ENCODE results near the gene KIF16B.

Gene KIF16B

GRCh38 chr20:16424780-16425179, 148.5 kb downstream of the KIF16B start:
- DNase-seq (ENCODE audit: extremely low read depth, insufficient read length), result no peak
- TF ChIP-seq, protein P1, sequence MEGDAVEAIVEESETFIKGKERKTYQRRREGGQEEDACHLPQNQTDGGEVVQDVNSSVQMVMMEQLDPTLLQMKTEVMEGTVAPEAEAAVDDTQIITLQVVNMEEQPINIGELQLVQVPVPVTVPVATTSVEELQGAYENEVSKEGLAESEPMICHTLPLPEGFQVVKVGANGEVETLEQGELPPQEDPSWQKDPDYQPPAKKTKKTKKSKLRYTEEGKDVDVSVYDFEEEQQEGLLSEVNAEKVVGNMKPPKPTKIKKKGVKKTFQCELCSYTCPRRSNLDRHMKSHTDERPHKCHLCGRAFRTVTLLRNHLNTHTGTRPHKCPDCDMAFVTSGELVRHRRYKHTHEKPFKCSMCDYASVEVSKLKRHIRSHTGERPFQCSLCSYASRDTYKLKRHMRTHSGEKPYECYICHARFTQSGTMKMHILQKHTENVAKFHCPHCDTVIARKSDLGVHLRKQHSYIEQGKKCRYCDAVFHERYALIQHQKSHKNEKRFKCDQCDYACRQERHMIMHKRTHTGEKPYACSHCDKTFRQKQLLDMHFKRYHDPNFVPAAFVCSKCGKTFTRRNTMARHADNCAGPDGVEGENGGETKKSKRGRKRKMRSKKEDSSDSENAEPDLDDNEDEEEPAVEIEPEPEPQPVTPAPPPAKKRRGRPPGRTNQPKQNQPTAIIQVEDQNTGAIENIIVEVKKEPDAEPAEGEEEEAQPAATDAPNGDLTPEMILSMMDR (IDR thresholded peaks at IDR 0.05; ENCODE audit: insufficient read depth, low read length, poor library complexity, severe bottlenecking), result no peak
- Histone ChIP-seq H3K4me3 (replicated peaks; ENCODE audit: low read depth, low read length) (no peak overlapping the region), H3K27me3 (replicated peaks; ENCODE audit: control insufficient read depth, insufficient read depth, low read length) (no peaks in the 10 kb centered on the region), H3K36me3 (ENCODE audit: control insufficient read depth, insufficient read depth, low read length) (no peaks in the 10 kb centered on the region)

DNA sequence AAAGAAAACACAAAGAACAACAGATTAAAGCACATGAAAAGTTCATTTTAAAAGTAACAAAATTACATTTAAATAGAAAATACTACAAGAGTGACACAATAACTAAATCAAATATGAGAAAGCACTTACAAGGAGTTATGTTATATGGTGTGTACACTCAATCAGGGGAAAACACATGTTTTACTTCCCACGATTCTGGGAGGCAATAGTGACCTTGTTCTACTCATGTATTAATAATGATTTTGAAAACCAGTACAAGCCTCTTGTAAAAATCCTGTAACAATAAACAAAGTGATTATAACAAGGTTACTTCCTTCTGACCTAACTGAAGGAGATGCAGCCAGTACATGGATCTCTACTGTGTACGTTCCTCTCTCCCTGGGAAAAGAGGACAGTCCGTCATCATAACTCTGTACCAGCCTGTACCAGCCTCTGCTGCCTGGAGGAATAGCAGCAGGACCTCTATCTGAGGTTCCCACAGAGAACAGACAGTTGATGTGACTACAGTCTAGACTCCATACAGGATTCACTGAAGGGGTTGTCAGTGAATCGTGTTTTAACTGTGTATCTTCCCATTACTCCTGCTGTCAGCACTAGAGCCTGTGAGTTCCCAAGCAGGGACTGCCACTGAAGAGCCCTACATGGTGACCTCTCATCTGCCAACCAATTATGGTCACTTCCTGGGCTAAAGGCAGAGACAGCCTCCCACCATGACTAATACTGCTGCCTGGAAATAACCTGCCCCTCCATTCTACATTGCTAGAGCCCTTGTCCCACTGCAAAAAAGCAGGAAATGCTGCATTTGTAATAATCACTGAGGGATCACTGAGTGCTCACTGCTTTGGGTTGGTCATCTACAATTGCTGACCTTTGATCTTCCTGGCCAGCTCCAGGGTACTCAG, 149.7 kb downstream of the KIF16B start:
- no peaks in the 10 kb centered on the region for H3K36me3 ChIP-seq (ENCODE audit: control insufficient read depth, insufficient read depth, low read length)
- H3K27me3 ChIP-seq (replicated peaks; ENCODE audit: control insufficient read depth, insufficient read depth, low read length), result no peaks in the 10 kb centered on the region
- TF ChIP-seq, protein P1 (IDR thresholded peaks at IDR 0.05; ENCODE audit: insufficient read depth, low read length, poor library complexity, severe bottlenecking), result no peak
- H3K4me3 ChIP-seq (replicated peaks; ENCODE audit: low read depth, low read length), result no peak overlapping the region
- DNase-seq (ENCODE audit: extremely low read depth, insufficient read length), result no peak

GRCh38 chr20:16419138-16419715, 154.0 kb downstream of the KIF16B start:
- TF ChIP-seq, protein P1 (IDR thresholded peaks at IDR 0.05; ENCODE audit: insufficient read depth, low read length, poor library complexity, severe bottlenecking), result no peak
- Histone ChIP-seq H3K36me3 (ENCODE audit: control insufficient read depth, insufficient read depth, low read length) (no peaks in the 10 kb centered on the region; the same call in 1 of the 2 replicates), H3K27me3 (replicated peaks; ENCODE audit: control insufficient read depth, insufficient read depth, low read length) (no peaks in the 10 kb centered on the region), H3K4me3 (replicated peaks; ENCODE audit: low read depth, low read length) (no peak overlapping the region)
- no peak for DNase-seq (ENCODE audit: extremely low read depth, insufficient read length)

GRCh38 chr20:16418616-16419015, 154.6 kb downstream of the KIF16B start:
- Histone ChIP-seq H3K36me3 (ENCODE audit: control insufficient read depth, insufficient read depth, low read length) (no peaks in the 10 kb centered on the region; the same call in 1 of the 2 replicates), H3K4me3 (replicated peaks; ENCODE audit: low read depth, low read length) (no peak overlapping the region), H3K27me3 (replicated peaks; ENCODE audit: control insufficient read depth, insufficient read depth, low read length) (no peaks in the 10 kb centered on the region)
- TF ChIP-seq, protein P1 (IDR thresholded peaks at IDR 0.05; ENCODE audit: insufficient read depth, low read length, poor library complexity, severe bottlenecking), result no peak
- DNase-seq (ENCODE audit: extremely low read depth, insufficient read length), result no peak

DNA sequence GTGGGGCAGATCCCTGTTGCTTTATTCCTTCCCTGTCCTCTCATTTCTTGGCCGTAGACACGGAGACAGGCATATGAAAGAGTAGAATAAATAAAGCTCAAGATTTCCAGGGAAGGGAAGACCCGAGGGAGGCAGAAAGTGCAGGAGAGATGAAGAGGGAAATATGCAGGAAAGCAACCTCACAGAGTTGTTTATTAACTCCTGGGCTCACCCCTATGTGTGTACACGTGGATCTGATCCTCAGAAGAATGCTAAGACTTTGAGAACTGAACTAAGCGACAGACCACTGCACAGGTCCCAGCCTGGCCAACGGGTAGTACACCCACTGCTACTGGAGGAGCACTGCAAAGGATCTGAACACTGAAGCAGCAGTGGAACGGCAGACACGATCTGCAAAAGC, 156.2 kb downstream of the KIF16B start:
- no peak for DNase-seq (ENCODE audit: extremely low read depth, insufficient read length)
- H3K27me3 ChIP-seq (replicated peaks; ENCODE audit: control insufficient read depth, insufficient read depth, low read length), result no peaks in the 10 kb centered on the region
- TF ChIP-seq, protein P1 (IDR thresholded peaks at IDR 0.05; ENCODE audit: insufficient read depth, low read length, poor library complexity, severe bottlenecking), result no peak
- no peak overlapping the region for H3K4me3 ChIP-seq (replicated peaks; ENCODE audit: low read depth, low read length)
- no peaks in the 10 kb centered on the region; the same call in 1 of the 2 replicates for H3K36me3 ChIP-seq (ENCODE audit: control insufficient read depth, insufficient read depth, low read length)
